ENCODE data around the gene CACNG8. TPM values are rescaled to one million over a fixed set of nuclear protein-coding genes. Genes with fewer than 3 reads are reported as not detected.
"Not testable (repeated sequence)": the region's sequence is repeated elsewhere in the genome, so short reads cannot be mapped to it uniquely, and the experiment has no call there.

Gene CACNG8
- total RNA-seq, 4 donors from 2014 or later: not detected

- DNase-seq: no peak
- H3K4me3 ChIP-seq (replicated peaks in 1 of 3): no peak overlapping the region
- no peak overlapping the region for H3K27ac ChIP-seq
- intact Hi-C loops (cut with DNase I): no loop called here
- H3K4me1 ChIP-seq: no peaks in the 10 kb centered on the region
- WGBS, 2 donors: 42 to 49% methylated on average over 13 of the region's 13 CpGs
- H3K9me3 ChIP-seq: no peaks in the 10 kb centered on the region
- no peaks in the 10 kb centered on the region for H3K27me3 ChIP-seq
- H3K36me3 ChIP-seq: no peaks in the 10 kb centered on the region
- TF ChIP-seq POLR2A (IDR thresholded peaks at IDR 0.05): no peak
- TF ChIP-seq, protein P1, sequence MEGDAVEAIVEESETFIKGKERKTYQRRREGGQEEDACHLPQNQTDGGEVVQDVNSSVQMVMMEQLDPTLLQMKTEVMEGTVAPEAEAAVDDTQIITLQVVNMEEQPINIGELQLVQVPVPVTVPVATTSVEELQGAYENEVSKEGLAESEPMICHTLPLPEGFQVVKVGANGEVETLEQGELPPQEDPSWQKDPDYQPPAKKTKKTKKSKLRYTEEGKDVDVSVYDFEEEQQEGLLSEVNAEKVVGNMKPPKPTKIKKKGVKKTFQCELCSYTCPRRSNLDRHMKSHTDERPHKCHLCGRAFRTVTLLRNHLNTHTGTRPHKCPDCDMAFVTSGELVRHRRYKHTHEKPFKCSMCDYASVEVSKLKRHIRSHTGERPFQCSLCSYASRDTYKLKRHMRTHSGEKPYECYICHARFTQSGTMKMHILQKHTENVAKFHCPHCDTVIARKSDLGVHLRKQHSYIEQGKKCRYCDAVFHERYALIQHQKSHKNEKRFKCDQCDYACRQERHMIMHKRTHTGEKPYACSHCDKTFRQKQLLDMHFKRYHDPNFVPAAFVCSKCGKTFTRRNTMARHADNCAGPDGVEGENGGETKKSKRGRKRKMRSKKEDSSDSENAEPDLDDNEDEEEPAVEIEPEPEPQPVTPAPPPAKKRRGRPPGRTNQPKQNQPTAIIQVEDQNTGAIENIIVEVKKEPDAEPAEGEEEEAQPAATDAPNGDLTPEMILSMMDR (IDR thresholded peaks at IDR 0.05): no peak
Measured at GRCh38 chr19:54030895-54031586, 68.3 kb downstream of the CACNG8 start.

DNA sequence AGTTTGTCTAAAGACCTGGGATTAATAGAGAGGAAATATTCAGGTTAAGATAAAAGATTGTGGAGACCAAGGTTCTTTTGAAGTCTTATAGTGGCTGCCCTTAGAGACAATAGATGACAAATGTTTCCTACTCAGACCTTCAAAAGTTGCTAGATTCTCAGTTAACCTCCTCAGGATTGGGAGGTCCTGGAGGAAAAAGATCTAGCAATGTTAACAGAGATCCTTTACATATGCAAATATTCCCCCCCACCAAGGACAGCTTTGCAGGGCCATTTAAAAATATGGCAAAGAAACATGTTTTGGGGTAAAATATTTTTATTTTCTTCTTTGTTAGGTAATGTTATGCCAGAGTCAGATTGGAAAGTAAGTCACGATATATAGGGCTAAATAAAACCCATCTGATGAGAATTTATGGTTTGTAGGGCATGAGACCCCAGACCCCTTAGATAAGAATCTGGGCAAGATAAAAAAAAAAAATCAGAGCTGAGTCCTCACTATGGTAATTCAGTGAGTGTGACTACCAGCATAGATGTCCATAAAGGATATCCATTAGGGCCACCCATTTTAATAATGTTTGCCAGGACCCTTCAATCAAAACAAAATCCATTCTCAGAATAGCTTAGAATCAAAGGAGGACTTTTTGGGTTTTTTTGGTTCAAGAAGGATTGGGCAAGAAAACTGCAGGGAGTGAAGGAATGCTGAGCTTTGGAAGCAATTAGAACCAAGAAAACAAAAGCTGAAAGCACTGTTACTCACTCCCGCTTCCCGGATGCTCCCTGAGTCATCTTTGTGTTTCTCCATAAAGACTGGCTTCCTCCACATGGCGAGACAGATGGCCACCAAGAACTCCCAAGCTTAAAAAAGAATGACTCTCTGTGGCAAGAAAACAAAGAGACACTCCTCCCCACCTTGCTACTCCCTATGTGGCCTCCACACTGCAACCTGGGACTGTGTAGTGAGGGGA, 72.8 kb downstream of the CACNG8 start:
- no peaks in the 10 kb centered on the region for H3K4me1 ChIP-seq
- no peaks in the 10 kb centered on the region for H3K36me3 ChIP-seq
- H3K9me3 ChIP-seq: no peaks in the 10 kb centered on the region
- DNase-seq: no peak
- H3K4me3 ChIP-seq (replicated peaks in 1 of 3): no peak overlapping the region
- 45 to 56% methylated on average over 4 of the region's 4 CpGs for WGBS, 2 donors
- H3K27ac ChIP-seq: no peak overlapping the region
- no peak for TF ChIP-seq POLR2A (IDR thresholded peaks at IDR 0.05)
- TF ChIP-seq, protein P1 (IDR thresholded peaks at IDR 0.05): no peak
- intact Hi-C loops (cut with DNase I): no loop called here
- no peaks in the 10 kb centered on the region for H3K27me3 ChIP-seq

GRCh38 chr19:54036542-54036941, 73.8 kb downstream of the CACNG8 start:
- intact Hi-C loops (cut with DNase I); H3K9me3 ChIP-seq; H3K4me3 ChIP-seq (replicated peaks in 1 of 3); DNase-seq; H3K4me1 ChIP-seq; H3K36me3 ChIP-seq; H3K27ac ChIP-seq; H3K27me3 ChIP-seq: not testable (repeated sequence)
- 63 to 69% methylated on average over 5 of the region's 5 CpGs for WGBS, 2 donors

MicroRNAs encoded within 50 kb of the gene (microRNA counts, 767-probe panel; counts per million panel counts)
- 0 counts per million in 2 donors for microRNA hsa-miR-935

Small RNA genes lying within 50 kb of the gene (small RNA-seq; reads per million reads assigned to genes)
- not detected for gene AC012314.20

Other genes with a start within 250 kb of the CACNG8 start
- gene NLRP12, start 138.6 kb upstream of the CACNG8 start, total RNA-seq: under 1 TPM in 3 of 4 donors, not detected in 1; 0.11 to 0.59 (median 0.27) TPM
- 10 to 100 TPM; 16.4 to 37.8 (median 21.8) TPM for gene MYADM, start 95.1 kb upstream of the CACNG8 start, total RNA-seq
- not detected for gene PRKCG, start 80.7 kb upstream of the CACNG8 start, total RNA-seq
- not detected for gene CACNG7, start 53.7 kb upstream of the CACNG8 start, total RNA-seq
- gene CACNG6, start 28.7 kb downstream of the CACNG8 start, total RNA-seq: not detected
- not detected for gene VSTM1, start 101.0 kb downstream of the CACNG8 start, total RNA-seq
- not detected for gene TARM1, start 118.4 kb downstream of the CACNG8 start, total RNA-seq
- 1 to 10 TPM in 1 of 4 donors, under 1 TPM in 2, not detected in 1; 0.39 to 1.1 (median 0.96) TPM for gene OSCAR, start 137.9 kb downstream of the CACNG8 start, total RNA-seq
- 100 to 1,000 TPM in 1 of 4 donors, 10 to 100 TPM in 3; 17.7 to 100 (median 52.7) TPM for gene NDUFA3, start 139.9 kb downstream of the CACNG8 start, total RNA-seq
- 10 to 100 TPM in 3 of 4 donors, 1 to 10 TPM in 1; 7.7 to 17.9 (median 13.5) TPM for gene TFPT, start 152.7 kb downstream of the CACNG8 start, total RNA-seq
- 10 to 100 TPM; 53.6 to 66.7 (median 57.1) TPM for gene PRPF31, start 152.8 kb downstream of the CACNG8 start, total RNA-seq
- 10 to 100 TPM; 22.4 to 30.3 (median 29.8) TPM for gene CNOT3, start 174.8 kb downstream of the CACNG8 start, total RNA-seq
- 10 to 100 TPM in 1 of 4 donors, 1 to 10 TPM in 3; 6.3 to 14.5 (median 8.2) TPM for gene LENG1, start 196.8 kb downstream of the CACNG8 start, total RNA-seq
- gene TMC4, start 210.2 kb downstream of the CACNG8 start, total RNA-seq: 10 to 100 TPM; 42.6 to 91.7 (median 68.5) TPM
- 100 to 1,000 TPM in 1 of 4 donors, 10 to 100 TPM in 3; 47.3 to 101 (median 69.0) TPM for gene MBOAT7, start 226.6 kb downstream of the CACNG8 start, total RNA-seq
- gene TSEN34, start 228.4 kb downstream of the CACNG8 start, total RNA-seq: 100 to 1,000 TPM in 1 of 4 donors, 10 to 100 TPM in 3; 58.1 to 102 (median 82.0) TPM
- gene RPS9, start 237.9 kb downstream of the CACNG8 start, total RNA-seq: 1,000 to 10,000 TPM; 1,847 to 2,152 (median 2,039) TPM

Data from thyroid gland (tissue), 4 donors.